CD4-positive, alpha-beta memory T cell (primary cell): ENCODE measurements around the gene JMJD4. TPM values are rescaled to one million over a fixed set of nuclear protein-coding genes. Genes with fewer than 3 reads are reported as not detected.
A peak's percentile ranks its signal among the peaks of the same experiment; 100 is the strongest.
"Not testable (repeated sequence)": the region's sequence is repeated elsewhere in the genome, so short reads cannot be mapped to it uniquely, and the experiment has no call there.

ENCODE experiments used
- CTCF ChIA-PET: fragments of 350-600 bp; sonication (Branson Sonifier 250); formaldehyde crosslinking; loops from one replicate; lab custom pipeline; 2021; ENCODE audit warnings: inconsistent platforms; ENCODE audit not compliant: partially characterized antibody; lab: Charles Lee
- POLR2A ChIA-PET: fragments of 350-600 bp; sonication (Branson Sonifier 250); formaldehyde crosslinking; loops from one replicate; lab custom pipeline; 2021; ENCODE audit not compliant: partially characterized antibody; lab: Charles Lee
- DNase-seq, 5 donors: peaks; one replicate each; pipeline versions ENCODE4 v3.0.0 to v3.0.0-alpha.2; 2020 to 2022; ENCODE audit warnings: mixed read lengths in 1 of 5
- H3K27ac ChIP-seq: one replicate; pipeline ENCODE4 v1.7.0; 2013; ENCODE audit warnings: low read depth, low read length
- H3K27me3 ChIP-seq: 2 replicates; pipeline ENCODE4 v1.7.0; 2013; ENCODE audit warnings: mild to moderate bottlenecking, low read length, moderate library complexity; ENCODE audit not compliant: insufficient read depth
- H3K36me3 ChIP-seq: 2 replicates; pipeline ENCODE4 v1.7.0; 2013; ENCODE audit warnings: mild to moderate bottlenecking, low read length, moderate library complexity; ENCODE audit not compliant: insufficient read depth
- H3K4me1 ChIP-seq: 2 replicates; pipeline ENCODE4 v1.7.0; 2013; ENCODE audit warnings: mild to moderate bottlenecking, low read length, moderate library complexity; ENCODE audit not compliant: insufficient read depth
- H3K4me3 ChIP-seq, 2 donors: one replicate each; pipeline ENCODE4 v1.7.0; 2013; ENCODE audit warnings: low read length in 2 of 2, mild to moderate bottlenecking in 1 of 2
- H3K9me3 ChIP-seq, 2 donors: one replicate each; pipeline ENCODE4 v1.7.0; 2013; ENCODE audit warnings: low read length in 2 of 2, control low read depth in 1 of 2; ENCODE audit not compliant: control insufficient read depth in 1 of 2
- H3K27ac Mint-ChIP-seq, 7 donors: one replicate each; pipeline ENCODE4 v1.8.0; 2020 to 2021; ENCODE audit warnings: mixed read lengths in 7 of 7, mild to moderate bottlenecking in 6 of 7, inconsistent platforms in 3 of 7, moderate library complexity in 3 of 7
- H3K27me3 Mint-ChIP-seq, 2 donors: one replicate each; pipeline ENCODE4 v1.8.0; 2020 to 2021; ENCODE audit warnings: mixed read lengths in 2 of 2
- H3K36me3 Mint-ChIP-seq, 2 donors: one replicate each; pipeline ENCODE4 v1.8.0; 2020 to 2021; ENCODE audit warnings: mixed read lengths in 2 of 2, inconsistent platforms in 1 of 2, mild to moderate bottlenecking in 1 of 2
- H3K4me1 Mint-ChIP-seq, 4 donors: one replicate each; pipeline ENCODE4 v1.8.0; 2020 to 2021; ENCODE audit warnings: mixed read lengths in 4 of 4, mild to moderate bottlenecking in 1 of 4
- H3K4me3 Mint-ChIP-seq, 8 donors: one replicate each; pipeline ENCODE4 v1.8.0; 2020 to 2021; ENCODE audit warnings: mixed read lengths in 8 of 8, mild to moderate bottlenecking in 7 of 8, moderate library complexity in 6 of 8, inconsistent platforms in 3 of 8
- H3K9me3 Mint-ChIP-seq, 8 donors: one replicate each; pipeline ENCODE4 v1.8.0; 2020 to 2021; ENCODE audit warnings: mixed read lengths in 8 of 8, mild to moderate bottlenecking in 5 of 8, inconsistent platforms in 3 of 8, moderate library complexity in 1 of 8
- intact Hi-C: fragments of 100-400 bp; cut with micrococcal nuclease; formaldehyde crosslinking; loops from one replicate; pipeline ENCODE4 v1.15.1; 2023
- polyA plus RNA-seq, 2 donors: library from polyadenylated mRNA; unstranded; fragments of 300-500 nt; fragmentation: Illumina TruSeq; gene quantifications; one replicate each; pipeline ENCODE4 v1.2.3, GENCODE V29; 2021
- total RNA-seq, 2 experiments: library from RNA; stranded (reverse); gene quantifications; one replicate each; pipeline ENCODE4 v1.2.3, GENCODE V29; 2021

Gene JMJD4
- total and polyA plus RNA-seq, 4 experiments from 2014 or later = 22.6 to 34.1 (median 29.7) TPM

DNA sequence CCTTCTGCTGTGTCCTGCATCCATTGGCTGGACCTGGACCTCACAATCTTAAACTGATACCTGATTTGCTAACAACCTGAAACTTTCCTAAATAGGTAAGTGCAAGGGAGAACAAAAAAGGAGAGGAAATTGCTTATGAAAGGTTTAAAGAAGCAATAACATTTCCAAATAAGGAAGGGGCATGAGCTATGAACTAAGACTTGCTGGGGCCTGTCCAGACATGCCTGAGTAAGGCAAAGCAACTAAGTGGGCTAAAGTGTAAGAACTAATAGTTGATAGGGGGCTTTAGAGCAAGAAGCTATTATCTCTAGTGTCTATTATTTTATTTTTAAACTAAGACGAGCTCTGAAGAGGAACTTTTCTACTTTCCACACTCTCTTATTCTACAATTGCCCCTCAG, 11.6 kb downstream of the JMJD4 start:
- Histone ChIP-seq H3K36me3 (no peaks in the 10 kb centered on the region), H3K27ac (no peak overlapping the region), H3K9me3 (peaks cover 0 to 24% of the 10 kb centered on the region in 2 donors), H3K4me1 (no peaks in the 10 kb centered on the region), H3K27me3 (no peaks in the 10 kb centered on the region), H3K4me3 (no peak overlapping the region)
- Mint-ChIP-seq H3K4me3 (no peak overlapping the region), H3K4me1 (peaks cover 3 to 8% (median 5%) of the 10 kb centered on the region in 4 donors), H3K27me3 (peaks cover 0 to 1% of the 10 kb centered on the region in 2 donors), H3K27ac (no peak overlapping the region), H3K36me3 (peaks cover 20 to 24% of the 10 kb centered on the region in 2 donors), H3K9me3 (peaks cover 3 to 61% (median 51%) of the 10 kb centered on the region in 8 donors)
- DNase-seq = no peak
- CTCF ChIA-PET = no interaction called here
- intact Hi-C loops = no loop called here
- POLR2A ChIA-PET = no interaction called here

DNA sequence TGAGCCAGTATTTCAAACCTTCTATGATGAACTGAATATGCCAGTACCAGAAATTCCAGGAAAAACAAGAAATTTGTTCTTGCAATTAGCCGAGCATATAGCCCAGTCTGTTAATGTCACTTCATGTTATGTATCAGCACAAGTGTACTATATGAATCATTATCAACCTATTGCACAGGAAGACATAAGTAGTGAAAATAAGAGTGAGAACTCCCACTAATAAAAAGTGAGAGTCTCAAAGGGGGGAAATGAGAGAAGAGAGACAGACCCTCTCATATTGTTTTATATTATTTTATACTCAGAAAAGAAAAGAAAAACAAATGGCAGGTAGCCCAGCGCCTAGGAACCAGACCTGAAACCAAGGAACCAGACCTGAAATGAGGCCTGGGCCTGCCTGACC, 16.2 kb downstream of the JMJD4 start:
- H3K36me3 Mint-ChIP-seq = peaks cover 26 to 36% of the 10 kb centered on the region in 2 donors
- POLR2A ChIA-PET = no interaction called here
- no peaks in the 10 kb centered on the region for H3K27me3 ChIP-seq

DNA sequence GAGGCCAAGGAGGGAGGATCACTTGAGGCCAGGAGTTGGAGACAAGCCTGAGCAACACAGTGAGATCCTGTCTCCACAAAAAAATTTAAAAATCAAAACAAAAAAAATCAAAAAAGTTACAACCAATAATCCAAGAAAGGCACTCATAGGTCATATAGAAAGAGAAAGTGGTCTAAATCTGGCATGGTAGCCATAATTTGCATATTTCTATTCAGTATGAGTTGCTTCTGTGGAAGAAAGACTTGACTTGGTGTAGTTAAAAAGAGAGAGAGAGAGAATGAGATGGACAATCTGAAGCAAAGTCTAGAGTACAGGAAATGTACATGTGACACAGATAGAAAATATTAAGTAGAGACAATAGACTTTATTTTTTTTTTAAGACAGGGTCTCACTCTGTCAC, 22.5 kb downstream of the JMJD4 start:
- H3K4me3 Mint-ChIP-seq = no peak overlapping the region
- Histone ChIP-seq H3K36me3 (no peaks in the 10 kb centered on the region), H3K4me3 (no peak overlapping the region), H3K27ac (no peak overlapping the region), H3K4me1 (no peaks in the 10 kb centered on the region), H3K9me3 (no peaks in the 10 kb centered on the region), H3K27me3 (no peaks in the 10 kb centered on the region)
- DNase-seq = no peak
- H3K4me1 Mint-ChIP-seq = peaks cover 6 to 8% (median 7%) of the 10 kb centered on the region in 4 donors
- H3K9me3 Mint-ChIP-seq = peaks cover 2 to 56% (median 42%) of the 10 kb centered on the region in 8 donors
- intact Hi-C loops = no loop called here
- ChIA-PET CTCF (no interaction called here), POLR2A (no interaction called here)
- no peak overlapping the region for H3K27ac Mint-ChIP-seq
- H3K36me3 Mint-ChIP-seq = peaks cover 8 to 21% of the 10 kb centered on the region in 2 donors
- H3K27me3 Mint-ChIP-seq = peaks cover 0 to 1% of the 10 kb centered on the region in 2 donors

More for the DNA sequence above, 16.2 kb downstream of the JMJD4 start:
- no peak overlapping the region for H3K27ac ChIP-seq
- no peak for DNase-seq
- no peak overlapping the region for H3K4me3 ChIP-seq
- H3K36me3 ChIP-seq = no peaks in the 10 kb centered on the region
- no peaks in the 10 kb centered on the region for H3K27me3 Mint-ChIP-seq
- CTCF ChIA-PET = no interaction called here
- peaks cover 0 to 24% of the 10 kb centered on the region in 2 donors for H3K9me3 ChIP-seq
- peaks cover 5 to 96% (median 86%) of the 10 kb centered on the region in 8 donors for H3K9me3 Mint-ChIP-seq
- H3K27ac Mint-ChIP-seq = no peak overlapping the region
- intact Hi-C loops = no loop called here
- H3K4me1 ChIP-seq = no peaks in the 10 kb centered on the region
- H3K4me3 Mint-ChIP-seq = no peak overlapping the region
- no peaks in the 10 kb centered on the region for H3K4me1 Mint-ChIP-seq

DNA sequence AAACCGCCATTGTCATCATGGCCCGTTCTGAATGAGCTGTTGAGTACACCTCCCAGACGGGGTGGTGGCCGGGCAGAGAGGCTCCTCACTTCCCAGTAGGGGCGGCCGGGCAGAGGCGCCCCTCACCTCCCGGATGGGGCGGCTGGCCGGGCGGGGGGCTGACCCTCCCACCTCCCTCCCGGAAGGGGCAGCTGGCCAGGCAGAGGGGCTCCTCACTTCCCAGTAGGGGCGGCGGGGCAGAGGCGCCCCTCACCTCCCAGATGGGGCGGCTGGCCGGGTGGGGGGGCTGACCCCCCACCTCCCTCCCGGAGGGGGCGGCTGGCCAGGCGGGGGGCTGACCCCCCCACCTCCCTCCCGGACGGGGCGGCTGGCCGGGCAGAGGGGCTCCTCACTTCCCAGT, 24.6 kb downstream of the JMJD4 start:
- DNase-seq, intact Hi-C loops, H3K27me3 ChIP-seq, H3K9me3 ChIP-seq, H3K27me3 Mint-ChIP-seq, POLR2A ChIA-PET, H3K4me3 ChIP-seq, H3K27ac ChIP-seq, H3K36me3 ChIP-seq, H3K4me3 Mint-ChIP-seq, H3K36me3 Mint-ChIP-seq, H3K27ac Mint-ChIP-seq, H3K4me1 ChIP-seq, CTCF ChIA-PET: not testable (repeated sequence)
- Mint-ChIP-seq H3K9me3 (peaks cover 2 to 39% (median 29%) of the 10 kb centered on the region in 8 donors), H3K4me1 (peaks cover 7 to 11% (median 10%) of the 10 kb centered on the region in 4 donors)

DNA sequence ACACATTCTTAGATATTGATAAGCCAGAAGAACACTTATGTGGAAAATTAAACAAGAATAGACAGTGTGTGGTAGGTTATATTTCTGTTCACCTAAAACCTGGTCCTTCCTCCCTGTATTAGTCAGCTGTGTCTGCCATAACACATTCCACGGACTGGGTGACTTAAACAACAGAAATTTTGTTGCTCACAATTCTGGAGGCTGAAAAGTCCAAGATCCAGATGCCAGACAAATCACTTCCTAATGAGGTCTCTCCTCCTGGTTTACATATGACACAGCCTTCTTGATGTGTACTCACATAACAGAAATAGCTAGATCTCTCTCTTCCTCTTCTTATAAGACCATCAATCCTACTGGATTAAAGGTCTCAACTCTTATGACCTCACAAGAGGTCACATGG, 25.7 kb downstream of the JMJD4 start:
- H3K4me3 Mint-ChIP-seq = no peak overlapping the region
- Histone ChIP-seq H3K27me3 (no peaks in the 10 kb centered on the region), H3K4me3 (no peak overlapping the region), H3K36me3 (no peaks in the 10 kb centered on the region), H3K9me3 (no peaks in the 10 kb centered on the region), H3K4me1 (no peaks in the 10 kb centered on the region), H3K27ac (no peak overlapping the region)
- intact Hi-C loops = no loop called here
- DNase-seq = no peak
- peaks cover 5% of the 10 kb centered on the region in 2 donors for H3K36me3 Mint-ChIP-seq
- ChIA-PET CTCF (no interaction called here), POLR2A (no interaction called here)
- peaks cover 0 to 2% of the 10 kb centered on the region in 2 donors for H3K27me3 Mint-ChIP-seq
- peaks cover 7 to 11% (median 10%) of the 10 kb centered on the region in 4 donors for H3K4me1 Mint-ChIP-seq
- peaks cover under 1 to 38% (median 25%) of the 10 kb centered on the region in 8 donors for H3K9me3 Mint-ChIP-seq
- H3K27ac Mint-ChIP-seq = no peak overlapping the region

DNA sequence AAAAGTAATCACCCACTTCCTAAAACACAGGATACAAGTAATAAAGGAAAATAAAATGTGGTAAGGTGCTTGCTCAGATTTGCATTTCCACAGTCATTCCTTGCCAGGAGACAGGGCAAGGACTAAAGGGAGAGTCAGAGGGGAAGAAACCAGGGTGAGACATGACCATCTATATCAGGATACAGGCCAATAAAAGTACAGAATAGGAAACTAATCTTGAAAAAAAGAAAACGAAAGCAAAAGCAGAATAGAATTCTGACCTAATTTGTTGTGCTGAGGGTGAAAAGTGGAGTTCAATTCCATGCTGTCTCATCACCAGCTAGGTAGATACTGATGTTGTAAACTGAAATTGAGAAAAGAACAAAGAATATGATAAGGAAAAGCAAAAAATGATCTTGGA, 27.3 kb downstream of the JMJD4 start:
- Histone ChIP-seq H3K4me3 (no peak overlapping the region), H3K36me3 (no peaks in the 10 kb centered on the region), H3K27ac (no peak overlapping the region), H3K4me1 (no peaks in the 10 kb centered on the region), H3K27me3 (no peaks in the 10 kb centered on the region), H3K9me3 (no peaks in the 10 kb centered on the region)
- Mint-ChIP-seq H3K4me1 (peaks cover 7 to 11% (median 10%) of the 10 kb centered on the region in 4 donors), H3K36me3 (peaks cover 5% of the 10 kb centered on the region in 2 donors), H3K27ac (peak overlapping the region in 6 of 7 donors; percentile 31 to 87 (median 75)), H3K4me3 (peak overlapping the region in 7 of 8 donors; percentile 66 to 87 (median 71)), H3K9me3 (peaks cover 0 to 48% (median 27%) of the 10 kb centered on the region in 8 donors), H3K27me3 (peaks cover 0 to 2% of the 10 kb centered on the region in 2 donors)
- intact Hi-C loops = no loop called here
- POLR2A ChIA-PET = no interaction called here
- no peak for DNase-seq
- CTCF ChIA-PET = no interaction called here

DNA sequence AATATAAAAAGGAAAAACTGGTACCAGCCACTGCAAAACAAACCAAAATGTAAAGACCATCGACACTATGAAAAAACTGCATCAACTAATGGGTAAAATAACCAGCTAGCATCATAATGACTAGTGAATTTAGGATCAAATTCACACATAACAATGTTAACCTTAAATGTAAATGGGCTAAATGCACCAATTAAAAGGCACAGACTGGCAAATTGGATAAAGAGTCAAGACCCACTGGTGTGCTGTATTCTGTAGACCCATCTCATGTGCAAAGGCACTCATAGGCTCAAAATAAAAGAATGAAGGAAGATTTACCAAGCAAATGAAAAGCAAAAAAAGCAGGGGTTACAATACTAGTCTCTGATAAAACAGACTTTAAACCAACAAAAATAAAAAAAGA, 33.5 kb downstream of the JMJD4 start:
- H3K27ac Mint-ChIP-seq, POLR2A ChIA-PET, DNase-seq, intact Hi-C loops, H3K4me1 Mint-ChIP-seq, CTCF ChIA-PET, H3K4me1 ChIP-seq, H3K27me3 ChIP-seq, H3K27ac ChIP-seq, H3K4me3 ChIP-seq, H3K27me3 Mint-ChIP-seq, H3K36me3 ChIP-seq: not testable (repeated sequence)
- Mint-ChIP-seq H3K36me3 (peaks cover 16 to 17% of the 10 kb centered on the region in 2 donors), H3K4me3 (peak overlapping the region in 1 of 8 donors; percentile 11), H3K9me3 (peaks cover 5 to 74% (median 56%) of the 10 kb centered on the region in 8 donors)
- H3K9me3 ChIP-seq = peaks cover 0 to 16% of the 10 kb centered on the region in 2 donors
